Upper lobe of left lung (tissue), 4 donors: ENCODE results near the gene NAA60.

Experiments used
- EP300 ChIP-seq, 4 donors: sonication (generic); formaldehyde crosslinking; IDR thresholded peaks; one replicate each; pipeline ENCODE4 v1.5.1; 2017; ENCODE audit warnings: antibody characterized with exemption in 4 of 4, control low read depth in 2 of 4
- POLR2A ChIP-seq, 4 donors: fragments of 450-650 bp; IDR thresholded peaks; one replicate each; pipeline ENCODE4 v1.5.1; 2016 to 2017; ENCODE audit warnings: antibody characterized with exemption in 4 of 4, mild to moderate bottlenecking in 2 of 4
- POLR2AphosphoS5 ChIP-seq, 2 donors: sonication (generic); formaldehyde crosslinking; IDR thresholded peaks; one replicate each; pipeline ENCODE4 v1.5.1; 2017; ENCODE audit warnings: antibody characterized with exemption in 2 of 2
- TF ChIP-seq, protein P1 (sequence below), 6 experiments: fragments of 450-650 bp in 4 of 6; fragments of 200-600 bp in 2 of 6; sonication (generic) in 2 of 6; IDR thresholded peaks; one replicate each; pipeline ENCODE4 v1.5.1; 2016 to 2019; ENCODE audit warnings: antibody characterized with exemption in 6 of 6

DNA sequence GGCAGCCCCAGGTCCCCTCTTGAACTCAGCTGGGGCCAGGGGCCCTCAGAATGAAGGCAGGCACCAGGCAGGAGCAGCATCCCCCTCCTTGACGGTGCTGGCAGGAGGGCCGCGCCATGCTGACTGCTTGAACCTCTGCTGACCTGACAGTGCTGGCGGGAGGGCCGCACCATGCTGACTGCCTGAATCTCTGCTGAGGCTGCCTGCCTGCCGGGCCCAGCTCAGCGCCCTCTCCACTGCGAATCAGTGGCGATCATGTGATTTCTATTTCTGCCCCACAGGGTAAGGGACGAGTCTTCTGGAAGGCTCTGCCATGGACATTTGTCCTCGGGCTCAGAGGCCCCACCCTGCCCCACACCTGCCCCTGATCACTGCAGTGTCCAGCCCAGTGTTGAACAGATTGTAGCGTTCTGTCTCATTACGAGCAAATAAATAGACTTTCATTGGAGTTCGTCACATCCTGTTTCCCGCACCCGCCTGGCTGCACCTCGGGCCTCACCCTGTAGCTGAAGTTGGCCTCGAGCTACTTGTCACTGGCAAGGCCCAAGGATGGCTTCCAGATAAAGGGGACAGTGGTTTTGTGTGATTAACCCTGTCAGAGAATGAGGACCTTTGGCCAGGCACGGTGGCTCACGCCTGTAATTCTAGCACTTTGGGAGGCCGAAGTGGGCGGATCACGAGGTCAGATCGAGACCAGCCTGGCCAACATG lies 43.2 kb downstream of the NAA60 start:
- no peak for TF ChIP-seq POLR2A (IDR thresholded peaks at IDR 0.05)
- TF ChIP-seq EP300 (IDR thresholded peaks at IDR 0.05), result no peak
- TF ChIP-seq, protein P1, sequence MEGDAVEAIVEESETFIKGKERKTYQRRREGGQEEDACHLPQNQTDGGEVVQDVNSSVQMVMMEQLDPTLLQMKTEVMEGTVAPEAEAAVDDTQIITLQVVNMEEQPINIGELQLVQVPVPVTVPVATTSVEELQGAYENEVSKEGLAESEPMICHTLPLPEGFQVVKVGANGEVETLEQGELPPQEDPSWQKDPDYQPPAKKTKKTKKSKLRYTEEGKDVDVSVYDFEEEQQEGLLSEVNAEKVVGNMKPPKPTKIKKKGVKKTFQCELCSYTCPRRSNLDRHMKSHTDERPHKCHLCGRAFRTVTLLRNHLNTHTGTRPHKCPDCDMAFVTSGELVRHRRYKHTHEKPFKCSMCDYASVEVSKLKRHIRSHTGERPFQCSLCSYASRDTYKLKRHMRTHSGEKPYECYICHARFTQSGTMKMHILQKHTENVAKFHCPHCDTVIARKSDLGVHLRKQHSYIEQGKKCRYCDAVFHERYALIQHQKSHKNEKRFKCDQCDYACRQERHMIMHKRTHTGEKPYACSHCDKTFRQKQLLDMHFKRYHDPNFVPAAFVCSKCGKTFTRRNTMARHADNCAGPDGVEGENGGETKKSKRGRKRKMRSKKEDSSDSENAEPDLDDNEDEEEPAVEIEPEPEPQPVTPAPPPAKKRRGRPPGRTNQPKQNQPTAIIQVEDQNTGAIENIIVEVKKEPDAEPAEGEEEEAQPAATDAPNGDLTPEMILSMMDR (IDR thresholded peaks at IDR 0.05), result no peak
- no peak for TF ChIP-seq POLR2AphosphoS5 (IDR thresholded peaks at IDR 0.05)
